Immature natural killer cell (primary cell): ENCODE results near the gene NRP2. TPM values are rescaled to one million over a fixed set of nuclear protein-coding genes. Genes with fewer than 3 reads are reported as not detected.

ENCODE experiments used
- DNase-seq, 3 donors: peaks; one replicate each; pipeline ENCODE4 v3.0.0; 2022; ENCODE audit warnings: mixed read lengths in 1 of 3
- H3K27ac Mint-ChIP-seq, 6 donors: one replicate each; pipeline ENCODE4 v1.8.0; 2020; ENCODE audit warnings: mixed read lengths in 6 of 6, mild to moderate bottlenecking in 5 of 6, inconsistent platforms in 4 of 6, moderate library complexity in 3 of 6
- H3K27me3 Mint-ChIP-seq, 3 donors: one replicate each; pipeline ENCODE4 v1.8.0; 2020 to 2021; ENCODE audit warnings: low read depth in 3 of 3, mild to moderate bottlenecking in 3 of 3, mixed read lengths in 3 of 3, moderate library complexity in 3 of 3, inconsistent platforms in 1 of 3
- H3K36me3 Mint-ChIP-seq, 3 donors: one replicate each; pipeline ENCODE4 v1.8.0; 2020; ENCODE audit warnings: mixed read lengths in 3 of 3, inconsistent platforms in 2 of 3, mild to moderate bottlenecking in 2 of 3
- H3K4me1 Mint-ChIP-seq, 2 donors: one replicate each; pipeline ENCODE4 v1.8.0; 2020; ENCODE audit warnings: inconsistent platforms in 2 of 2, mild to moderate bottlenecking in 2 of 2, mixed read lengths in 2 of 2, moderate library complexity in 1 of 2
- H3K4me3 Mint-ChIP-seq, 5 donors: one replicate each; pipeline ENCODE4 v1.8.0; 2020; ENCODE audit warnings: mild to moderate bottlenecking in 5 of 5, mixed read lengths in 5 of 5, inconsistent platforms in 3 of 5, moderate library complexity in 3 of 5
- H3K9me3 Mint-ChIP-seq, 6 donors: one replicate each; pipeline ENCODE4 v1.8.0; 2020; ENCODE audit warnings: mild to moderate bottlenecking in 6 of 6, mixed read lengths in 6 of 6, inconsistent platforms in 4 of 6, moderate library complexity in 3 of 6
- polyA plus RNA-seq, 3 donors: library from polyadenylated mRNA; unstranded; fragments of 300-500 nt; fragmentation: Illumina TruSeq; gene quantifications; one replicate each; pipeline ENCODE4 v1.2.3, GENCODE V29; 2021

NRP2 gene
- polyA plus RNA-seq, 3 donors from 2014 or later: not detected

GRCh38 chr2:205769879-205770278 lies 87.6 kb downstream of the NRP2 start:
- no peak for DNase-seq
- H3K27me3 Mint-ChIP-seq: peaks cover 2 to 13% (median 7%) of the 10 kb centered on the region in 3 donors
- no peaks in the 10 kb centered on the region for H3K36me3 Mint-ChIP-seq
- no peak overlapping the region for H3K27ac Mint-ChIP-seq
- H3K4me1 Mint-ChIP-seq: no peaks in the 10 kb centered on the region
- H3K9me3 Mint-ChIP-seq: no peaks in the 10 kb centered on the region
- no peak overlapping the region for H3K4me3 Mint-ChIP-seq

DNA sequence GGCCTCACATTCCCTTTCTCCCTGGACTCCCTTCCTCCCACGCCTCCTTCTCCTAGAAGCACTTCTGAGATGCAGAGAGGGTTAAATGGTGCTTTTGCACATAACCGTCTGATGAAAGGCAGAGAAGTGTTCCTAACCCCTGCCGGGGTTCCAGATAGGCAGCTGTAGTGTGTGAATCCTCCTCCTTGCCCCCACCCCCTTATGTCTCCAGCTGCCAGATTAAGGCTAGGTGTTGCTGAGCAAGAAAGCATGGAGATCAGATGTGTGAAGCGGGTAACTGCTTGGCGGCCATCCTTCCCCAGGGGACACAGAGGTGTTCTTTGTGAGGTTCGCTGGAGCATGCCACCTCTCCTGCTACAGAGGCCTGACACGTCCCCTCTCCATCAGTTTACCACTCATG lies 88.3 kb downstream of the NRP2 start:
- H3K4me3 Mint-ChIP-seq: no peak overlapping the region
- no peak for DNase-seq
- H3K36me3 Mint-ChIP-seq: no peaks in the 10 kb centered on the region
- no peaks in the 10 kb centered on the region for H3K9me3 Mint-ChIP-seq
- H3K4me1 Mint-ChIP-seq: no peaks in the 10 kb centered on the region
- H3K27me3 Mint-ChIP-seq: peaks cover 2 to 11% (median 7%) of the 10 kb centered on the region in 3 donors
- H3K27ac Mint-ChIP-seq: no peak overlapping the region

GRCh38 chr2:205771031-205771430 lies 88.7 kb downstream of the NRP2 start:
- H3K36me3 Mint-ChIP-seq: no peaks in the 10 kb centered on the region
- H3K9me3 Mint-ChIP-seq: no peaks in the 10 kb centered on the region
- no peak overlapping the region for H3K27ac Mint-ChIP-seq
- no peak overlapping the region for H3K4me3 Mint-ChIP-seq
- no peaks in the 10 kb centered on the region for H3K4me1 Mint-ChIP-seq
- no peak for DNase-seq
- peaks cover 2 to 11% (median 7%) of the 10 kb centered on the region in 3 donors for H3K27me3 Mint-ChIP-seq

DNA sequence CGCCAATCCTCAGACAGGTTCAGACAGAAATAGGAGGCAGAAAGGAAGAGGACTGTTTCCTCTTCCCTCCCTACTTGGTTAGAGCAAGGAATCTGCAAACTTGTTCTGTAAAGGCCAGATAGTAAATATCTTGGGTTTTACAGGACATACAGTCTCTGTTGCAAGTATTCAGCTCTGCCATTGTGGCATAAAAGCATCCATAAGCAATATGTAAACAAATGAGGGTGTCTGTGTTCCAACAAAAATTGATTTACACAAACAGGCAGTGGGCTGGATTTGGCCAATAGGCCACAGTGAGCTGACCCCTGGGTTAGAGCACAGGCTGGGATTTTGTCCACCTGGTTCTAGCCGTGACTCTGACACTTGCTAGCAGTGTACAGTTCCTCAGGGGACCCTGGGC lies 89.4 kb downstream of the NRP2 start:
- peaks cover 2 to 15% (median 7%) of the 10 kb centered on the region in 3 donors for H3K27me3 Mint-ChIP-seq
- no peak for DNase-seq

GRCh38 chr2:205772983-205773382 lies 90.7 kb downstream of the NRP2 start:
- Mint-ChIP-seq H3K27me3 (peaks cover 2 to 12% (median 3%) of the 10 kb centered on the region in 3 donors), H3K4me3 (no peak overlapping the region), H3K9me3 (no peaks in the 10 kb centered on the region), H3K27ac (no peak overlapping the region), H3K4me1 (no peaks in the 10 kb centered on the region), H3K36me3 (no peaks in the 10 kb centered on the region)
- no peak for DNase-seq

More for the DNA sequence above, 89.4 kb downstream of the NRP2 start:
- no peaks in the 10 kb centered on the region for H3K4me1 Mint-ChIP-seq
- no peak overlapping the region for H3K4me3 Mint-ChIP-seq
- no peaks in the 10 kb centered on the region for H3K36me3 Mint-ChIP-seq
- no peak overlapping the region for H3K27ac Mint-ChIP-seq
- H3K9me3 Mint-ChIP-seq: no peaks in the 10 kb centered on the region

DNA sequence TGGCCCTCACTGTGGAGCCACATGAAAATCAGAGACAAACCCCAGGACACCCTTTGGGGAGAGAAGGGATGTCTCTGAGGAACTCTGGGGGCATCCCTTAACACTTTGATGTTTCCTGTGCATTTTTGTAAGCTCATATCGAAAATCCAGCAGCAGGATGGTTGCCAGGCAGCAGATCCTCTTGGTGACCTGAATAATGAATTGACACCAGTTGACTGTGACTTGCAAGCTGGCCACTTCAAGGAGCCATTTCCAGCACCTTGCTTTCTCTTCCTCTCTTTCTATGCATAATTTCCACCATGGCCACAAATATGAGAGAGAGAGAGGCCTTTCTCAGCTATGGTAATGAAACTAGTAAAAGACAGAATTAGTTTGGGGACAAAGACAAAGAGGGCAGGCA lies 91.7 kb downstream of the NRP2 start:
- H3K4me1 Mint-ChIP-seq: no peaks in the 10 kb centered on the region
- peaks cover 2 to 12% (median 3%) of the 10 kb centered on the region in 3 donors for H3K27me3 Mint-ChIP-seq
- H3K9me3 Mint-ChIP-seq: no peaks in the 10 kb centered on the region
- no peak overlapping the region for H3K4me3 Mint-ChIP-seq
- no peak overlapping the region for H3K27ac Mint-ChIP-seq
- no peaks in the 10 kb centered on the region for H3K36me3 Mint-ChIP-seq
- DNase-seq: no peak

- Mint-ChIP-seq H3K4me1 (no peaks in the 10 kb centered on the region), H3K9me3 (no peaks in the 10 kb centered on the region), H3K4me3 (no peak overlapping the region), H3K27me3 (peaks cover 2 to 10% (median 3%) of the 10 kb centered on the region in 3 donors), H3K27ac (no peak overlapping the region), H3K36me3 (no peaks in the 10 kb centered on the region)
- DNase-seq: no peak
These were observed 93.0 kb downstream of the NRP2 start for GRCh38 chr2:205775097-205775877.

- Mint-ChIP-seq H3K9me3 (no peaks in the 10 kb centered on the region), H3K27me3 (peaks cover 0 to 10% (median 3%) of the 10 kb centered on the region in 3 donors), H3K36me3 (no peaks in the 10 kb centered on the region), H3K27ac (peak overlapping the region in 1 of 6 donors; percentile 4), H3K4me1 (no peaks in the 10 kb centered on the region), H3K4me3 (no peak overlapping the region)
- no peak for DNase-seq
These were observed 93.8 kb downstream of the NRP2 start for GRCh38 chr2:205776139-205776538.

GRCh38 chr2:205776720-205777119 lies 94.4 kb downstream of the NRP2 start:
- Mint-ChIP-seq H3K36me3 (no peaks in the 10 kb centered on the region), H3K4me1 (no peaks in the 10 kb centered on the region), H3K4me3 (no peak overlapping the region), H3K9me3 (no peaks in the 10 kb centered on the region), H3K27ac (no peak overlapping the region), H3K27me3 (peaks cover 0 to 10% (median 3%) of the 10 kb centered on the region in 3 donors)
- no peak for DNase-seq

GRCh38 chr2:205778356-205778755 lies 96.1 kb downstream of the NRP2 start:
- DNase-seq: no peak
- H3K4me1 Mint-ChIP-seq: no peaks in the 10 kb centered on the region
- peaks cover 0 to 9% (median 3%) of the 10 kb centered on the region in 3 donors for H3K27me3 Mint-ChIP-seq
- H3K36me3 Mint-ChIP-seq: no peaks in the 10 kb centered on the region
- H3K9me3 Mint-ChIP-seq: no peaks in the 10 kb centered on the region
- no peak overlapping the region for H3K27ac Mint-ChIP-seq
- no peak overlapping the region for H3K4me3 Mint-ChIP-seq

DNA sequence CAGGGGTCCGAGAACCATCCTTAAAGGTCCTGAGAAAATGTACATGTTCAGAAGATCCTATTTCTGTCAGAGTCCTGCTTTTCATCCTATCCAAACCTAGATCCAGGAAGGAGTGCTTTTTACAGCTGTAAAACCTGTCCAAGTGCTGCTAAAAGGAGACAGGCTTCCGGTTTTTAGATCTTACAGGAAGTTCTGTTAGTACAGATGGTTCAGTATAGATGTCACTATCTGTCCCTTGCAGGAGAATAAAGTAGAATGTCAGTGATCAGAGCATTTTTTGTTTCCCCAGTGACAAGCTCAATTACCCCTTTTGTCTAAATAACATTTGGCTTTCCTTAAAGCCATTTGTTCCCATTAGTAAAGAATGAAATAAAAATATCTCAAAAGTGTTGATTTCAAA lies 98.3 kb downstream of the NRP2 start:
- no peak overlapping the region for H3K27ac Mint-ChIP-seq
- no peaks in the 10 kb centered on the region for H3K4me1 Mint-ChIP-seq
- peaks cover 0 to 5% (median 3%) of the 10 kb centered on the region in 3 donors for H3K27me3 Mint-ChIP-seq
- DNase-seq: no peak
- H3K9me3 Mint-ChIP-seq: peaks cover 0 to 2% (median 0%) of the 10 kb centered on the region in 6 donors
- H3K4me3 Mint-ChIP-seq: no peak overlapping the region
- no peaks in the 10 kb centered on the region for H3K36me3 Mint-ChIP-seq

GRCh38 chr2:205781244-205781931 lies 99.1 kb downstream of the NRP2 start:
- no peak for DNase-seq
- Mint-ChIP-seq H3K27ac (no peak overlapping the region), H3K36me3 (no peaks in the 10 kb centered on the region), H3K27me3 (peaks cover 0 to 4% (median 3%) of the 10 kb centered on the region in 3 donors), H3K4me3 (no peak overlapping the region), H3K4me1 (peaks cover 0 to under 1% of the 10 kb centered on the region in 2 donors), H3K9me3 (peaks cover 0 to 2% (median 0%) of the 10 kb centered on the region in 6 donors)

DNA sequence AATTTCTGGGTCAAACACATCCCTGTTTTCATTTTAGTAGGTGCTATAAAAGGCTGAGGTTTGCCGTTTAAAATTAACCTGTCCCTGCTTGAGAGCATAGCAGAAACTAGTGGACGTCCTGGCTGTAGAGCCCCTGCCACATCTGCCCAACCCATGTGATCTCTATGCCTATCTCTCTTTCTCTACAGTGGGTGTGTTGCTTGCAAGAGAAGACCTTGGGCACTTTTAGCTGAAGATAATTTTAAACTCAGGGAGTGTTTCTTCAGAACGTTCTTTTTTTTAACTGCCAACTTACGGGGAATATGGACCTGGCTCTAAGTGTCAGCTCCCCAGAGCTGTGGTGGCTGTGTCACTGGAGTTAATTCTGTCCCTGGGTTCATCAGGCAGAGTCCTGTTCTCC lies 100.6 kb downstream of the NRP2 start:
- H3K4me3 Mint-ChIP-seq: no peak overlapping the region
- H3K9me3 Mint-ChIP-seq: peaks cover 0 to 4% (median 0%) of the 10 kb centered on the region in 6 donors
- H3K27ac Mint-ChIP-seq: no peak overlapping the region
- peaks cover 2 to 7% of the 10 kb centered on the region in 2 donors for H3K4me1 Mint-ChIP-seq
- no peaks in the 10 kb centered on the region for H3K36me3 Mint-ChIP-seq
- H3K27me3 Mint-ChIP-seq: peaks cover 0 to 2% (median 1%) of the 10 kb centered on the region in 3 donors
- no peak for DNase-seq

DNA sequence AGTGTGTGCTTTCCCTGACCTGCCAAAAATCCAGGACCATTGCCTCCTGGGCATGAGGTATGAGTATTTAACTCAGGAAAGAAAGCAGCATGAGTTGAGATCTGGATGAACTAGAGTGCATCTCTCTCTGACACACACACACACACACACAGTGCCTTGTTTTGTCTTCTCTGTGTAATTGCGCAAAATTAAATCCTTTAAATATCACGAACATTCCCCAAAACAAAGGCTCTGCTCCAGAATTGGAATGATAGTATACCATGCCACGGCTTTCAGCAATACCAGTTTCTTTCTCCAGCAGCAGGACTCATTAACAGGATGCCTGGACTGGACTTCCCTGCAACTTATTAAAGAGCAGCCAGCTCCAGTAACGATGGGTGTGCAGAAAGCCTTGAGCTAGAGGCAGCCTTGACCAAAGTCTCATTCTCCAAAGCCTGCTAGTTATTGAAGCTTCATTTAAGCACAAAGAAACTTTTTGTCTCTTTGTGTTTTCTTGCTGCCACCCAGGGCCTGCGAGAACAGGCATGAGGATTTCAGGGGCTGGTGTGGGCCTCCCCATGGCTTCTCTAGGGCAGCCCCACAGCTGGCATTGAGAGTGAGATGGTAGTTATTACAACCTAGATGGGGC lies 101.7 kb downstream of the NRP2 start:
- Mint-ChIP-seq H3K4me3 (no peak overlapping the region), H3K27ac (no peak overlapping the region), H3K9me3 (peaks cover 0 to 4% (median 0%) of the 10 kb centered on the region in 6 donors), H3K36me3 (no peaks in the 10 kb centered on the region), H3K27me3 (peaks cover 0 to 3% (median 1%) of the 10 kb centered on the region in 3 donors), H3K4me1 (peaks cover 2 to 7% of the 10 kb centered on the region in 2 donors)
- no peak for DNase-seq
